ENCODE data around the gene ENTHD1.

DNA sequence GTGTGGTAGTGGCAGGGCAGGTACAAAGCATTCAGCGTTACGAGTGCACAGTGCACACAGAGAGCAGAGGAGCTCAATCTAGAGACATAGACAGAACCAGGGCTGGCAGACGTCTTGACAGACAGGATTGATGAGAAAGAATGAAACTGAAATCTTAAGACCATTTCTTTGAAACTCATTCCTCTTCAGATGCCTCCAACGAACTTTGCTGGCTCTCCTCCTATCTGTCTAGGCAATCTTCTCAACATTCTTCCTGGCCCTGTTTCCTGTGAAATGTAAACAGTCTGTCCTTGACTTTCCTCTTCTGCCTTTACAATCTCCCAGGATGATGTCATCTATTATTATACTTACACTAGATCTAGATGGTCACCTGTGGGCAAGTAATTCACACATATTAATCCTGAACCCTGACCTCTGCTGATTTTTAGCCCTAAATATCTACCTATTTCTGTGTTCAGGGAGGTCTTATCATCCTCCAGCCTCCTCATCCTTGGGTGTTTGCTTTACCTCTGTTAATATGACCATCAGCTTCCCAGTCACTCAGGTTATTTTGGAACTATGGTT lies 119.5 kb downstream of the ENTHD1 start:
- TF ChIP-seq CTCF (IDR thresholded peaks at IDR 0.05; ENCODE audit: low read depth, low read length) (no peak), EZH2phosphoT487 (IDR thresholded peaks at IDR 0.05; ENCODE audit: low read depth) (no peak)

Data from OCI-LY3 (cell line).